Gastrocnemius medialis (tissue), 4 donors: Measurements from ENCODE around the gene LILRB1.

Source experiments
- POLR2A ChIP-seq, 2 donors: fragments of 450-650 bp; IDR thresholded peaks; one replicate each; pipeline ENCODE4 v1.6.1; 2017; ENCODE audit warnings: antibody characterized with exemption in 2 of 2, mild to moderate bottlenecking in 2 of 2, moderate library complexity in 2 of 2
- TF ChIP-seq, protein P1 (sequence below), 5 experiments: fragments of 450-650 bp in 3 of 5; fragments of 200-600 bp in 2 of 5; sonication (generic) in 2 of 5; IDR thresholded peaks in 4 of 5; conservative IDR thresholded peaks in 1 of 5; 1 replicate in 4 of 5; 2 replicates in 1 of 5; pipeline ENCODE4 v1.5.1; 2016 to 2019; ENCODE audit warnings: antibody characterized with exemption in 5 of 5, mild to moderate bottlenecking in 3 of 5, moderate library complexity in 3 of 5

DNA sequence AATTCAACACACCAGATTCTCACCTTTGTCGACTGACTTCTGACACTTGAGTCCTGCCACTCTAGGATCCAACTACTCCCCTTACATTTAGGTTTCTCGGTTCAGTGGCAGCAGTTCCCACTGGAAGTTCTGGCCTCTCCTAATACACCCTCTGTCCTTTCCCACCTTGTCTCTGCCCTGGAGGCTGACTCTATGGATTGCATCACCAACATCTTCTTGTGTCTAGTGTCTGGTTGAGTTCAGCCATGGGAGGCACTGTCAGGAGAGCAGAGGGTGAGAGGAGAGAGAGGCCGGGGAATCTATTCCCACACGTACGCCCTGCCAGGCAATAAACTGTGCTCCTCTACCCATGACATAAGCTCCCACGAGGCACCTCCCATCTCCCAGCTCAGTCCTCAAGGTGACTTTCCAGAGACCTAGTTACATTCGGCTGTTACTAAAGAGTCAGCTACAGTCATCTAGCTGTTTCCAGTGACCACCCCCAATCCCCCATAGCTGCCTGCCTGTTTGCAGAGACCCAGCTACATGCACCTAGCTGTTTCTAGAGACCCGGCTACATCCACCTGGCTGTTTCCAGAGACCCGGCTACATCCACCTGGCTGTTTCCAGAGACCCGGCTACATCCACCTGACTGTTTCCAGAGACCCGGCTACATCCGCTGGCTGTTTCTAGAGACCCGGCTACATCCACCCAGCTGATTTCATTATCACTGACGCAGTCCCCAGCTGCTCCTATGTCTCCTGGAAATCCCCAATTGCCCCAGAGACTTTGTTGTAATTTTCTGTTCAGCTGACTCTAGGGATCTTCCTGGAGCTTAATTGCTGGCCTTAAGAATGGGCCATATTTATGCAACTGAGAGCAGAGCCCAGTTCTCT is 24.4 kb downstream of the LILRB1 start:
- TF ChIP-seq, protein P1, sequence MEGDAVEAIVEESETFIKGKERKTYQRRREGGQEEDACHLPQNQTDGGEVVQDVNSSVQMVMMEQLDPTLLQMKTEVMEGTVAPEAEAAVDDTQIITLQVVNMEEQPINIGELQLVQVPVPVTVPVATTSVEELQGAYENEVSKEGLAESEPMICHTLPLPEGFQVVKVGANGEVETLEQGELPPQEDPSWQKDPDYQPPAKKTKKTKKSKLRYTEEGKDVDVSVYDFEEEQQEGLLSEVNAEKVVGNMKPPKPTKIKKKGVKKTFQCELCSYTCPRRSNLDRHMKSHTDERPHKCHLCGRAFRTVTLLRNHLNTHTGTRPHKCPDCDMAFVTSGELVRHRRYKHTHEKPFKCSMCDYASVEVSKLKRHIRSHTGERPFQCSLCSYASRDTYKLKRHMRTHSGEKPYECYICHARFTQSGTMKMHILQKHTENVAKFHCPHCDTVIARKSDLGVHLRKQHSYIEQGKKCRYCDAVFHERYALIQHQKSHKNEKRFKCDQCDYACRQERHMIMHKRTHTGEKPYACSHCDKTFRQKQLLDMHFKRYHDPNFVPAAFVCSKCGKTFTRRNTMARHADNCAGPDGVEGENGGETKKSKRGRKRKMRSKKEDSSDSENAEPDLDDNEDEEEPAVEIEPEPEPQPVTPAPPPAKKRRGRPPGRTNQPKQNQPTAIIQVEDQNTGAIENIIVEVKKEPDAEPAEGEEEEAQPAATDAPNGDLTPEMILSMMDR (IDR thresholded peaks at IDR 0.05 in 4 of 5, conservative IDR thresholded peaks at IDR 0.05 in 1 of 5): no peak
- no peak for TF ChIP-seq POLR2A (IDR thresholded peaks at IDR 0.05)
